Esophagus (tissue), 2 donors: ENCODE results near the gene ATP8A2. TPM values are rescaled to one million over a fixed set of nuclear protein-coding genes. Genes with fewer than 3 reads are reported as not detected.

Experiments used
- H3K27ac ChIP-seq, 2 donors: one replicate each; pipeline ENCODE4 v1.5.1; 2013; ENCODE audit warnings: low read depth in 2 of 2, mild to moderate bottlenecking in 2 of 2, inconsistent platforms in 1 of 2, low read length in 1 of 2, moderate library complexity in 1 of 2
- H3K27me3 ChIP-seq, 2 donors: one replicate each; pipeline ENCODE4 v1.6.1; 2013; ENCODE audit warnings: low read length in 2 of 2, control low read depth in 1 of 2, mild to moderate bottlenecking in 1 of 2; ENCODE audit not compliant: insufficient read depth in 2 of 2, control insufficient read depth in 1 of 2
- H3K36me3 ChIP-seq, 2 donors: one replicate each; pipeline ENCODE4 v1.6.1; 2013; ENCODE audit warnings: low read length in 1 of 2; ENCODE audit not compliant: control insufficient read depth in 2 of 2, insufficient read depth in 2 of 2
- H3K4me1 ChIP-seq, 2 donors: one replicate each; pipeline ENCODE4 v1.6.1; 2013; ENCODE audit warnings: low read length in 1 of 2; ENCODE audit not compliant: control insufficient read depth in 2 of 2, insufficient read depth in 2 of 2
- H3K4me3 ChIP-seq, 2 donors: one replicate each; pipeline ENCODE4 v1.5.1; 2013; ENCODE audit warnings: low read length in 2 of 2, mild to moderate bottlenecking in 2 of 2, low read depth in 1 of 2, moderate library complexity in 1 of 2
- H3K9me3 ChIP-seq, 2 donors: one replicate each; pipeline ENCODE4 v1.6.1; 2013; ENCODE audit warnings: mild to moderate bottlenecking in 2 of 2, low read depth in 1 of 2, low read length in 1 of 2, moderate library complexity in 1 of 2; ENCODE audit not compliant: control insufficient read depth in 2 of 2, insufficient read depth in 1 of 2
- WGBS, 2 donors: extraction: QIAGEN DNeasy Blood & Tissue Kit; methylation state at CpG; one replicate each; pipeline ENCODE4 v1.1.7; 2013; 5-methylcytosine and 5-hydroxymethylcytosine counted together
- polyA plus RNA-seq, 2 donors: library from polyadenylated mRNA; stranded (reverse); fragments of 200-250 nt; gene quantifications; one replicate each; pipeline ENCODE4 v1.2.3, GENCODE V29; 2013
- donor health status: healthy with polysubstance abuse.
- donor health status: Bipolar disorder and iron deficiency.

ATP8A2 gene
- polyA plus RNA-seq, 2 donors = 0.01 TPM; not detected in 1

- no peaks in the 10 kb centered on the region for H3K36me3 ChIP-seq
- WGBS, 2 donors = 74 to 78% methylated on average over 4 of the region's 4 CpGs
- H3K4me3 ChIP-seq = no peak overlapping the region
- no peaks in the 10 kb centered on the region for H3K27me3 ChIP-seq
- no peaks in the 10 kb centered on the region for H3K4me1 ChIP-seq
- H3K9me3 ChIP-seq = no peaks in the 10 kb centered on the region
- H3K27ac ChIP-seq = no peak overlapping the region
Observed at GRCh38 chr13:25857830-25858229, 486.1 kb downstream of the ATP8A2 start.

GRCh38 chr13:25859528-25859927 lies 487.8 kb downstream of the ATP8A2 start:
- H3K27ac ChIP-seq = no peak overlapping the region
- no peaks in the 10 kb centered on the region for H3K36me3 ChIP-seq
- H3K9me3 ChIP-seq = no peaks in the 10 kb centered on the region
- 54 to 59% methylated on average over 3 of the region's 3 CpGs for WGBS, 2 donors
- no peaks in the 10 kb centered on the region for H3K4me1 ChIP-seq
- H3K27me3 ChIP-seq = no peaks in the 10 kb centered on the region
- no peak overlapping the region for H3K4me3 ChIP-seq

GRCh38 chr13:25860265-25860664 lies 488.5 kb downstream of the ATP8A2 start:
- H3K27me3 ChIP-seq = no peaks in the 10 kb centered on the region
- no peaks in the 10 kb centered on the region for H3K36me3 ChIP-seq
- H3K9me3 ChIP-seq = no peaks in the 10 kb centered on the region
- H3K4me1 ChIP-seq = no peaks in the 10 kb centered on the region
- no peak overlapping the region for H3K27ac ChIP-seq
- H3K4me3 ChIP-seq = no peak overlapping the region
- WGBS, 2 donors = 45 to 48% methylated on average over 1 of the region's 1 CpG

GRCh38 chr13:25860862-25861261 lies 489.1 kb downstream of the ATP8A2 start:
- Histone ChIP-seq H3K4me3 (no peak overlapping the region), H3K36me3 (no peaks in the 10 kb centered on the region), H3K27me3 (no peaks in the 10 kb centered on the region), H3K27ac (no peak overlapping the region), H3K4me1 (no peaks in the 10 kb centered on the region), H3K9me3 (no peaks in the 10 kb centered on the region)
- 72 to 82% methylated on average over 3 of the region's 3 CpGs for WGBS, 2 donors

- H3K36me3 ChIP-seq = no peaks in the 10 kb centered on the region
- H3K4me3 ChIP-seq = no peak overlapping the region
- H3K27me3 ChIP-seq = no peaks in the 10 kb centered on the region
- no peaks in the 10 kb centered on the region for H3K9me3 ChIP-seq
- H3K4me1 ChIP-seq = no peaks in the 10 kb centered on the region
- no peak overlapping the region for H3K27ac ChIP-seq
- WGBS, 2 donors = 62 to 80% methylated on average over 4 of the region's 4 CpGs
Observed at GRCh38 chr13:25862156-25862555, 490.4 kb downstream of the ATP8A2 start.

- no peaks in the 10 kb centered on the region for H3K27me3 ChIP-seq
- no peaks in the 10 kb centered on the region for H3K36me3 ChIP-seq
- no peaks in the 10 kb centered on the region for H3K4me1 ChIP-seq
- WGBS, 2 donors = 78 to 81% methylated on average over 6 of the region's 6 CpGs
- H3K27ac ChIP-seq = no peak overlapping the region
- no peaks in the 10 kb centered on the region for H3K9me3 ChIP-seq
- no peak overlapping the region for H3K4me3 ChIP-seq
Observed at GRCh38 chr13:25864116-25864515, 492.3 kb downstream of the ATP8A2 start.

- Histone ChIP-seq H3K27ac (no peak overlapping the region), H3K36me3 (no peaks in the 10 kb centered on the region), H3K4me1 (no peaks in the 10 kb centered on the region), H3K27me3 (no peaks in the 10 kb centered on the region), H3K9me3 (no peaks in the 10 kb centered on the region), H3K4me3 (no peak overlapping the region)
- 86 to 89% methylated on average over 1 of the region's 1 CpG for WGBS, 2 donors
Observed at GRCh38 chr13:25864936-25865335, 493.2 kb downstream of the ATP8A2 start.

GRCh38 chr13:25865391-25865790 lies 493.6 kb downstream of the ATP8A2 start:
- no peak overlapping the region for H3K27ac ChIP-seq
- no peaks in the 10 kb centered on the region for H3K9me3 ChIP-seq
- no peak overlapping the region for H3K4me3 ChIP-seq
- H3K36me3 ChIP-seq = no peaks in the 10 kb centered on the region
- H3K27me3 ChIP-seq = no peaks in the 10 kb centered on the region
- no peaks in the 10 kb centered on the region for H3K4me1 ChIP-seq
- WGBS, 2 donors = 63 to 65% methylated on average over 2 of the region's 2 CpGs

- H3K36me3 ChIP-seq = no peaks in the 10 kb centered on the region
- H3K27me3 ChIP-seq = no peaks in the 10 kb centered on the region
- H3K9me3 ChIP-seq = no peaks in the 10 kb centered on the region
- H3K4me3 ChIP-seq = no peak overlapping the region
- no peaks in the 10 kb centered on the region for H3K4me1 ChIP-seq
- no peak overlapping the region for H3K27ac ChIP-seq
Observed at GRCh38 chr13:25867038-25867437, 495.3 kb downstream of the ATP8A2 start.

- 75 to 91% methylated on average over 5 of the region's 5 CpGs for WGBS, 2 donors
- no peak overlapping the region for H3K4me3 ChIP-seq
- H3K4me1 ChIP-seq = no peaks in the 10 kb centered on the region
- no peaks in the 10 kb centered on the region for H3K27me3 ChIP-seq
- no peaks in the 10 kb centered on the region for H3K9me3 ChIP-seq
- H3K27ac ChIP-seq = no peak overlapping the region
- H3K36me3 ChIP-seq = no peaks in the 10 kb centered on the region
Observed at GRCh38 chr13:25868490-25868889, 496.7 kb downstream of the ATP8A2 start.
